GM19328 (cell line): ENCODE measurements around the gene ARF1.

Source experiments
- ATAC-seq: cut with Tn5 transposase; IDR thresholded peaks from one replicate; pipeline ENCODE4 v1.9.1; 2021; ENCODE audit warnings: mild to moderate bottlenecking, moderate library complexity; ENCODE audit not compliant: unreplicated experiment

The ARF1 gene

GRCh38 chr1:228145463-228146416 is 63.2 kb downstream of the ARF1 start:
- ATAC-seq: no peak

DNA sequence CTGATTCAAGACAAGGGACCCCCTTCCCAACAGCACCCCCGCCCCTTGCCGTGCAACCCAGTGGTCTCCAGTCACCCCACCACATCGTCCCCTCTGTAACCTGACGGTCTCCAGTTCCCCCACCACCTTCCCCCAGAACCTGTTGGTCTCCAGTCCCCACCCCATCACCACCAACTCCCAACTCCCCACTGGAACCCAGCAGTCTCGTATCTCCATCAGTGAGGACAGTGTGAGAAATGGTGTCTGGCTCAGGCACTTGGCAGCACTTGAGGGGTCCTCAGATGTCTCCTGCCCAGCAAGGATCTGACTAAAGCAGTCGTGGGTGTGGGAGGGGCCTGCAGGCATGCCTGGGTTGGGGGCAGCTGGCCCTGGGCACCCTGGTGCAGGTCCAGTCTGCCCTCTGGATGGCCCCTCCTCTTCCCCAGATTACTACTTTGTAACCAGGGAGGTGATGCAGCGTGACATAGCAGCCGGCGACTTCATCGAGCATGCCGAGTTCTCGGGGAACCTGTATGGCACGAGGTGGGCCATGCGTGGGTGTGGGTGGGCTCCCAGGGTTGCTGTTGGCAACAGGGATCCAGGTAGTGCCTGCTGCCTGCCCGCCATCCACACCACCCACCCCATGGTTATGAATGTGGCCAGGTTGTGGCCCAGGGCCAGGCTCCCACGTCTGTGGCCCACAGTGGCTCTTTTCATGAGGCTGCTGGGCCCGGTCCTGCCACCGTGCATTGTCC is 64.1 kb downstream of the ARF1 start:
- no peak for ATAC-seq

DNA sequence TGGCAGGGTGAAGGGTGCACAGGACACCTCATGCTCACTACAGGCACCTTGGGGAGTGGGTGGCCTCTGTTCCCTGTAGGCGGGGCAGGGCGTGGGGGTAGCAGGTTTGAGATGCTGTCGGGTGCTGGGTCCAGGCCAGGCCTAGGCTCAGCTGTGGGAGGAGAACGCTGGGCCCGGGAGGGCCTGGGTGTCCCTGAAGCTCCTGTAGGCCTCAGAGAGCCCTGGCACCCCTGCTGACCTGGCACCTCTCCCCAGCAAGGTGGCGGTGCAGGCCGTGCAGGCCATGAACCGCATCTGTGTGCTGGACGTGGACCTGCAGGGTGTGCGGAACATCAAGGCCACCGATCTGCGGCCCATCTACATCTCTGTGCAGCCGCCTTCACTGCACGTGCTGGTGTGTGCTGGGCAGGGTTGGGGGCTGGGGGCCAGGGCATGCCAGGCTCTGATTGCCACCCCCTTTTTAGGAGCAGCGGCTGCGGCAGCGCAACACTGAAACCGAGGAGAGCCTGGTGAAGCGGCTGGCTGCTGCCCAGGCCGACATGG is 64.7 kb downstream of the ARF1 start:
- no peak for ATAC-seq

DNA sequence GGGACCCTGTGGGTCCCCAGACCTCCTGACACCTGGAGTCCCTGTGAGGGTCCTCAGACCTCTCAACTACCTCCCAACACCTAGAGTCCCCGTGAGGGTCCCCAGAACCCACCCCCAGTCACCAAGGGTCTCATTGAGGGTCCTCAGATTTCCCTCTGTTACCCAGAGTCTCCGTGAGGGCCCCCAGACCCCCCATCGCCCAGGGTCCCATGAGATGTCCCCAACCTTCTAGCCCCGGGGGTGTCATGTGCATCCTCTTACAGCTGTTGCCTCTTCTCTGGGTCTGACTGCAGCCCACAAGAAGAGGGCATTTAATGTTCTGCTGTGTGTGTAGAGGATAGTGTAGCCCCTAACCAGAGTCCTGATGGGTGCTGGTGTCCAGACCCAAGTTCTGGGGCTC is 65.3 kb downstream of the ARF1 start:
- no peak for ATAC-seq

- no peak for ATAC-seq
Measured at GRCh38 chr1:228148196-228148861, 65.8 kb downstream of the ARF1 start.
